Suppressor macrophage treated with lipopolysaccharide for 1 hour (primary cell): Measurements from ENCODE around the gene NCK1.
"Not testable (repeated sequence)": the region's sequence is repeated elsewhere in the genome, so short reads cannot be mapped to it uniquely, and the experiment has no call there.

ENCODE experiments used
- DNase-seq, 3 donors: peaks; one replicate each; pipeline ENCODE4 v3.0.0-alpha.2; 2020 to 2022

The NCK1 gene

GRCh38 chr3:136949146-136949545, 87.1 kb downstream of the NCK1 start:
- DNase-seq = no peak

DNA sequence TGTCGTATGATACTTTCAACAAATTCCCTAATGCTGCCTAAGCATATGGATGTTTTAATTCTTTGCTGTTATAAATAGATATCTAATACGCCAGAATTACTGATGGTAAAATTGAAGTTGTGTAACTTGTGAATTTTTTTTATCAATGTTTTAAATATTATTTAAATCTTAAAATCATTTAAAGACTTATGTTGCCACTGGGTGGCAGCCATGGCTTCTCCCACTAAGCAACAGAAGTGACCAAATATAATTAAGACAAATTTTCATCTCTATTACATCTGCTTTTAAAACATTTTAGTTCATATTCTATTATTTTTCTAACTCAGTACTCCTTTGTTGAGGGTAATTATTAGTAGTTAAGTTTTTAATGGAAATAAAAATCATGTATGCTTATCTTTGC, 87.7 kb downstream of the NCK1 start:
- DNase-seq = no peak

- DNase-seq = peak; percentile 19 to 62 (median 61)
These were observed 88.6 kb downstream of the NCK1 start for GRCh38 chr3:136950623-136951022.

DNA sequence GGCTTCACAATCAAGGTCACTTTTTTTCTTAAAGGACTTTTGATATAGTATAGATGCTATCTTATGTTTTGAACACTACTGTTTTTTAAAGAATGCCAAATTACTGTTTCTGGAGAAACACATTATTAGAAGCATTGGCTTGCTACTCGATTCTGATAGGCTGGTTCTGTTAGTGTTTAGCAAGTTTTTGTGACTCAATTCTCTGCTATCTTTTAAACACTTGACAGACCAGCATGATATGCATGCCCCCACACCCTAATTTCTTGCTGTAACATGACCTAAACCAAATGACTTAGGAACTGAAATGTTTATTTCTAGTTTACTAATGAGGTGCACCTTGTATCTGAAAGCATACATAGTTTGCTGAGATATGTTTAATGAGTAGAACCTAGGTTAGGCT, 90.3 kb downstream of the NCK1 start:
- DNase-seq = no peak

- DNase-seq = peak in 2 of 3 donors; percentile 15 to 27
These were observed 92.2 kb downstream of the NCK1 start for GRCh38 chr3:136954251-136954650.

DNA sequence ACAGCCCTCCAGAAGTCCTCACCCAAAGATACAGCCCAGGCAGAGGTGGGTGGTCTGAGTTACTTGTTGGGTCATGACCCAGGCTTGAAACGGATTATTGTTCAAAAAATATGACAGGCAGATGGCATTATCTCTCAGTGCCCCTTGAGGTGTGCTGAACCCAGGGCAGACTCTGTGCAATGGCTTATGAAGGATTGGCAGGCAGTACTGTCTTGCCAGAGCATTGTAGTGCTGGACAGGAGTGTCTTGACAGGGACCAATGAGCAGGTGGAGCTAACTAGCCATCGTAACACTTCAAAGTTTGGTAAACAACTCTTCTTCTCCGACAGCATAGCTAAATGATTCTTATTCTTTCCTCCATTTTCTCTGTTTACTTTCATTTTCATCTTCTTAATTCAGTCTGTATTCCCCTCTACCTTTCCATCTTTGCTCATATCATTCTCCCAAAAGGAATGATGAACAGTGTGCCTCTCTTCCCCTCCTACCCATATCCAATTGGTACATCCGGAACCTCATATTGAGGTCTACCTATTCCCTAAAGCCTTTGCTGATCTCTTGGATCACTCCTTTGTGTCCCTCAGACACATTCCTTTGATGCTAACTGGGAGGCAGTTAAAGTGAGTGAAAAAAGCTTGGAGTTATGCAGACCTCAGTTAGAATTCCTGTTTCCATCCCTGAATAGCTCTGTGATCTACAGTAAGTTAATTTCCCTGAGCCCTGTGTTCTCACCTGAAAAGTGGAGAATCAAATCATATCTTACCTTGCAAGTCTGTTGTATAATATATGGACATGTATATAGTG, 93.2 kb downstream of the NCK1 start:
- DNase-seq = no peak

DNA sequence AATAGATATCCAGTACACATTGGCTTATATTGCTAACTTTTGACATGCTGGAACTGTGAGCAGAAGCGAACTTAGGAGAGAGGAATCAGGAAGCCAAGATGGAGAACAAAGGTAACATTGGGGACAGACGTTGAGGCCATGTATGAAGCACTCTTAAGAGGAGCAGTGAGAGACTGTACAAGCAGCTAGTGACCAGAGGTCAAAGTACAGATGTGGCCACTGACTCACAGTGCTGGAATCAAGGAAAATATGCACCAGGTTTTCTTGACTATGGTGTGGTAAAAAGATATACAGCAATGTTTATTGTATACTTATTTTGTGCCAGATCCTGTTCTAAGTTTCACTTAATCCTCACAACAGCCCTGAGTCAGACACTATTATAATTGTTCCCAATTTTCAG, 93.8 kb downstream of the NCK1 start:
- no peak for DNase-seq

DNA sequence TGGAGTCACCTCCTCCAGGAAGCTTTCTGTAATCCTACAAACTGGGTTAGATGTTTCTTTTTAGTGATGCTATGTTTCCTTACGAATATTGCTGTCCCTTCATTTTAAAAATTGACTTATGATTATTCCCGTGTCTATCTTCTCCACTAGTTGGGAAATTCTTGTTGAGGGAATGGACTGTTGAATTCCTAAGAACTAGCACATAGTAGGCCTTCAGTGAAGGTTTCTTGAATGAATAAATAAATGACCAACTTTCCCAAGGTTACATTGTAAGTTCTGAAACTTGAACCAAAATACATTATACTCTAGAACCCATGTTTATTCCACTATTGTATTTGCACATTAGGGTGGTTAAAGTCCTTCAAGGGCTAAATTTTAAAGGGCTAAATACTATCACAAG, 95.0 kb downstream of the NCK1 start:
- DNase-seq = no peak

DNA sequence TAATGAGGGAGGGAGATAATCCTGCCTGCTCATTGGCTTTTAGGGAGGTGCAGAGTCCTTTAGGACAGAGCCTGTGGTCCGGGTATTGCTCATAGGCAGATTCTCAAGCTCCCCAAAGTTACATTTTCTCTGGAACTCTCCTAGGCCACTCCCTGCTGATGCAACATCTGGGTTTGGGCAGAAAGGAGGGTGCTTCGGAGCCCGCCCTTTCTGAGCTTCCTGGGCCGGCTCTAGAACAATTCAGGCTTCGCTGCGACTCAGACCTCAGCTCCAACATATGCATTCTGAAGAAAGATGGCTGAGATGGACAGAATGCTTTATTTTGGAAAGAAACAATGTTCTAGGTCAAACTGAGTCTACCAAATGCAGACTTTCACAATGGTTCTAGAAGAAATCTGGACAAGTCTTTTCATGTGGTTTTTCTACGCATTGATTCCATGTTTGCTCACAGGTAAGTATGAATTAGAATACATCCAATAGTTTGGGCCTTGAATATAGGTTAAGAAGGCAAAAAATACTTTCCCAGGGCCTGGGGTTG, 95.8 kb downstream of the NCK1 start, which contains the start of gene IL20RB:
Gene IL20RB, plus strand, starts transcription at position 233 of the 538 bp plus-strand sequence. Its CDS starts 131 bp downstream, at position 364.
- DNase-seq = peak in 1 of 3 donors; percentile 2

- DNase-seq = no peak
These were observed 96.9 kb downstream of the NCK1 start for GRCh38 chr3:136958939-136959338.

DNA sequence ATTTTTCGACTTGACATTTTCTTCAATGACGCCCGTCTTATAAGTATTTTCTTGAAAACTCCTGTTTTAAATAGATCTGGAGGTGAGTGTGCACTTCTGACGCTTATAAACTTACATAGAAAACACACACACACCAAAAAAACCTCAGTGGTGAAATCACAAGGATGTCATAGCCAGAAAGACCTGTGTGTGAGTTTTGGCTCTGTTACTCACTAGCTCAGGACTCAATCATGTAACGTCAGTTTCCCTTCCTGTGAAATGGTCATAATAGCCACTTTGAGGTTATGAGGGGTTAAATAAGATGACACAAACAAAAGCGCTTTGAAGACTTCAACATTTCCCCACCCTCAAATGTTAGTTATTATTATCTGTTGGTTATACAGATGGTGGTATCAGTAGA, 97.6 kb downstream of the NCK1 start:
- no peak for DNase-seq

GRCh38 chr3:136960838-136961836, 99.1 kb downstream of the NCK1 start:
- DNase-seq = peak in 1 of 3 donors; percentile 7

DNA sequence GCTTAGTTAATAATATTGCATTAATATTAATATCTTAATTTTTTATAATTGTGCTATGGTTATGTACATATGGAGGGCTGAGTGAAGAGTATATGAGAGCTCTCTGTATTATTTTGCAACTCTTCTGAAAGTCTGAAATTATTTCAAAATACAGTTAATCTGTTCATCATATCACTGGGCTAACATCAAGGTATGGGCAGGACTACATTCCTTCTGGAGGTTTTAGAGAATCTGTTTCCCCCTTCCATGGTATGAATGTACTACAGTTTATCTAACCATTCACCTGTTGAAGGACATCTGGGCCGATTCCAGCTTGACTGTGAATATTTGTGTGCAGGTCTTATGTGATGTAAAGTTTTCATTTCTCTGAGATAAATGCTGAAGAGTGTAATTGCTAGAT, 100.9 kb downstream of the NCK1 start:
- no peak for DNase-seq

- not testable (repeated sequence) for DNase-seq
These were observed 107.5 kb downstream of the NCK1 start for GRCh38 chr3:136969539-136969938.

DNA sequence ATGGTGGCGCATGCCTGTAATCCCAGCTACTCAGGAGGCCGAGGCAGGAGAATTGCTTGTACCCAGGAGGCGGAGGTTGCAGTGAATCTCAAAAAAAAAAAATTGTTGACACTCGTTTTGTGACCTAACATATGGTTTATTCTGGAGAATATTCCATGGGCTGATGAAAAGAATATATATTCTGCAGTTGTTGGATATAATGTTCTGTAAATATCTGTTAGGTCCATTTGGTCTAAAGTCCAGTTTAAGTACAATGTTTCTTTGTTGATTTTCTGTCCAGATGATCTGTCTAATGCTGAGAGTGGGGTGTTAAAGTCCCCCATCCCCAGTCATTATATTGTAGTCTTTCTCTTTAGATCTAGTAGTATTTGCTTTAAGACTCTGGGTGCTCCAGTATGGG, 111.3 kb downstream of the NCK1 start:
- no peak for DNase-seq

DNA sequence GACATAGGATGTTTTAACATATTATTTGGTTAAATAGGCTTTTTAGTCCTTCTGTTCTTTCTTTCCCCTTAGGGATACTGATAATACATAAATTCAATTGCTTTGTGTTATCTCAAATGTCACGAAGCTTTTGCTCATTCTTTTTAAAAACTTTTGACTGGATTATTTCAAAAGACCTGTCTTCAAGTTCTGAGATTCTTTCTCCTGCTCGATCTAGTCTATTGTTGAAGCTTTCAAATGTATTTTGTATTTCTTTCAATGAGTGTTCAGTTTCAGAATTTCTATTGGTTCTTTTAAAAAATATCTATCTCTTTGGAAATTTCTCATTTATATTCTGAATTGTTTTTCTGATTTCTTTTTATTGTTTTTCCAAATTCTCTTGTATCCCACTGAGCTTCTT, 112.7 kb downstream of the NCK1 start:
- DNase-seq = no peak

- no peak for DNase-seq
These were observed 117.2 kb downstream of the NCK1 start for GRCh38 chr3:136979204-136979603.

DNA sequence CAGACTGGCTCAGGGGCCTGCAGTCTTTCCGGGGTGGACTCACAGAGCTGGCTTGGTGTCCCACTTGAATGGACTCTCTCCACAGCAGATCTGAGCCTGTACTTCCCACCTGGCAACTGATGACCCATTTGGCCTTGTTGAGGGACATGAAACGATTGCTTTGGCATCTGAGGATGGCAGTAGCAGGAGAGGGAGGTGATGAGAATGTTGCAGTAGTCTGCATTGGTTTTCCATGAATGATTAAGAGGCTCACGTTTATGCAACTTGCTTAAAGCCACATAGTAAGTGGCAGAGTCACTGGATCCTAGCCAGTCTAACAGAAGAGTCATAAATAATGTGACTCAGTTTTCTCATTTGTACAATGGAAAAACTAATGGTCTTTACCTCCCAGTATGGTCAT, 117.7 kb downstream of the NCK1 start:
- DNase-seq = no peak

DNA sequence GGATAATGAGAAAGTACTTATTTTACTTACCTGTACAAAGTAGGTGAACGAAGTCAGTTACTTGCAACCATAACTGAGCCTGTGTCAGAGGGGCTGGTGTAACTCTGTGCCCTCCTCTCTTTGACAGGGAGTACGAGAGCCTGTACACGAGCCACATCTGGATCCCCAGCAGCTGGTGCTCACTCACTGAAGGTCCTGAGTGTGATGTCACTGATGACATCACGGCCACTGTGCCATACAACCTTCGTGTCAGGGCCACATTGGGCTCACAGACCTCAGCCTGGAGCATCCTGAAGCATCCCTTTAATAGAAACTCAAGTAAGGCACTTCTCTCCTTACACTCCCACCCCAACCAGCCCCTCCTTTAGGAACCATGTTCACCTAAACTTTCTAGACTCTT, 120.0 kb downstream of the NCK1 start:
- no peak for DNase-seq

DNA sequence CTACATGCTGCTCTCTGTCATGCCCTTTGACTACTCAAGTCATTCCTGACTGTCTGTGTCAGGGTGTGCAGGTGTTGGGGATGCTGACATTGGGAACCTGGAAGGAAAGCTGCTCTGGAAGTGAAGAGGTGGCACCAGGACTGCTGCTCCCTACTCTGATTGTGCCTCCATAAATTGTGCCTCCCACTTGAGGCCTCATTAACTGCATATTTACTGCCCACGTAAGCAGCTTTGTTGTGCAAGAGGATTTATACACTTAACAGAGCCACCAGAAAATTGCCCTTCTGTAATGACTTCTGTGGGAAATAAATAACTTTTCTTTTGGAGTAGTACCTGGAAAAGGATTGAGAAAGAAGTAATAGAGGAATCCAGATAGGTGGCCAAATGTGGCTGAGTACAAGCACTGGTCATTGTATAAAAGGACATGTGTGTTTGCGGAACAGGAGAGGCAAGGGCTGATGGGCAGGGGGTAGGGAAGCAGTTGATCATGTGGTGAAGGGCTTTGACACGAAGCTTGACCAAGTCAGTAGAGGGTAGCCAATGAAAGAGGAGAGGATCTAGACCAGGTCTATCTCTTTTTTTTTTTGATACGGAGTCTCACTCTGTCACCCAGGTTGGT, 120.6 kb downstream of the NCK1 start:
- no peak for DNase-seq

- DNase-seq = no peak
These were observed 122.8 kb downstream of the NCK1 start for GRCh38 chr3:136984837-136985236.

DNA sequence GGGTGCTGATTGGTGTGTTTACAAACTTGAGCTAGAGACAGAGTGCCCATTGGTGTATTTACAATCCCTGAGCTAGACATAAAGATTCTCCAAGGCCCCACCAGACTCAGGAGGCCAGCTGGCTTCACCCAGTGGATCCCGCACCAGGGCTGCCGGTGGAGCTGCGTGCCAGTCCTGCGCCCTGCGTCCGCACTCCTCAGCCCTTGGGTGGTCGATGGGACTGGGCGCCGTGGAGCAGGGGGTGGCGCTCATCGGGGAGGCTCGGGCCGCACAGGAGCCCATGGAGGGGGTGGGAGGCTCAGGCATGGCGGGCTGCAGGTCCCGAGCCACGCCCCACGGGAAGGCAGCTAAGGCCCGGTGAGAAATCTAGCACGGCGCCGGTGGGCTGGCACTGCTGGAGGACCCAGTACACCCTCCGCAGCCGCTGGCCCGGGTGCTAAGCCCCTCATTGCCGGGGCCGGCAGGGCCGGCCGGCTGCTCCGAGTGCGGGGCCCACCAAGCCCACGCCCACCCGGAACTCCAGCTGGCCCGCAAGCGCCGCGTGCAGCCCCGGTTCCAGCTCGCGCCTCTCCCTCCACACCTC, 125.5 kb downstream of the NCK1 start:
- not testable (repeated sequence) for DNase-seq

DNA sequence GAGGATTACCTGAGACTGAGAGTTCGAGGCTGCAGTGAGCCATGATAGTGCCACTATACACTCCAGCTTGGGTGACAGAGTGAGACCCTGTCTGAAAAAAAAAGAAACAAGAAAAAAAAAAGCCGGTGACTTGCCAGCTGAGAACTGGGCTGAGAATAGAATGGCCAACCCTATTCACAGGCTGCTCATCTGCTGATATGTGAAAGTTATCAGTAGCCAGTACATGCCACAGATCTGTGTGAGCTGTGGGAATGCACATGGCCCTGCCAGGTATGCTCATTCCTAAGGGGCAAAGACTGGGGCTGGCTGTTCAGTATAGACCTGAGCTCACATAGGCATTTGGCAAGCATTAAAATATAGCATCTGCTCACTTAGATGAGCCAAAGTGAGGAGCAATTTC, 126.6 kb downstream of the NCK1 start:
- DNase-seq = no peak
